Measurements from ENCODE around the gene SFSWAP.
"Not testable (repeated sequence)": the region's sequence is repeated elsewhere in the genome, so short reads cannot be mapped to it uniquely, and the experiment has no call there.

The SFSWAP gene

DNA sequence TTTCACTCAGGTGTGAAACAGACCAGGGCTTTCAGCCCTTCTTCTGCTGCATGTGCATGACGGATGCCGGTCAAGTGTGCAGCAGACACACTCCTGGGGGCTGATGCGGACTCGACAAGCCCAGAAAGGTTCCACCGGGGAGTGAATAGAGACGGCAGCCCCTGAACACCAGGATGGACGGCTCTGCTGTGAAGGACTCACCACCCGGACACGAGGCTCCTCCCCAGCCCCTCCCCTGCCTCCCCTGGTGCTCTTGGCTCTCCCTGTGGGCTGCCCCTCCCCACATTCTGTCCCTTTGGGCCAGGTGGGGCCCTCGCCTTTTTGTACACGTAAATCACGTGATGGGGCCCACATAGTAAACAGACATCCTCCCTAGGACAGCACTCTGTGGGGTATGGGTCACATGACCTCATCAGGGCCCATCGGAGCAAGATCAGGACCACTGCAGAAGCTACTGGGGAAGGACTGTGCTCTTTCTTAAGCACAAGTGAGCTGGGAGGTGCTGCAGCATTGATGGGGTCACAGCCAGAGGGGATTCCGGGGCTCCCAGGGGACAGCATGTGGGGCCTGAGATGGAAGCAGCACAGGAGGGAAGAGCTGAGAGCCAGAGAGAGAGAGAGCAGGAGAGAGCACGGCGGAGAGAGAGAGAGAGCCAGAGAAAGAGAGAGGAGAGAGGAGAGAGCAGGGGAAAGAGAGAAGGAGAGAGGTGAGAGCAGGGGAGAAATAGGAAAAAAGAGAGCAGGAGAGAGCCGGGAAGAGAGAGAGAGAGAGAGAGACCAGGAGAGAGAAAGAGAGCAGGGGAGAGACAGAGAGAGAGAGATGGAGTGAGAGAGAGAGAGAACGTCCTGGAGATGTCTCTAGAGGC lies 30.3 kb upstream of the SFSWAP start:
- FAIRE-seq: not testable (repeated sequence)

DNA sequence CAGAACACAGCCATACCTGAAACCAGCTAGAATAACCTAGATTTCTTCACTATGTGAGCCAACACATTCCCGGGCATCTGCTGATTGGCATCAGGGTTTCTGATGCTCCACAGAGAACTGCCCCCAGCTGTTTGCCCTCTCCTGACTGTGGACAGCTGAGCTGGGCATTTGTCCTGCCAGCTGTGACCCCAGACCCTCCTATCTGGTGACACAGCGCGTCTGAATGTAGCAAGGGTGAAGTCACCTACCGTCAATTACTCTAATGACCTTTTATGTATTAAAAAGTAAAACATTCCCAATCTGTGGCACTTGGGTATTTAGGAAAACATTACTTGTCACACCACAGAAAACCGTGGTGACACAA lies 29.7 kb upstream of the SFSWAP start:
- FAIRE-seq: no peak

DNA sequence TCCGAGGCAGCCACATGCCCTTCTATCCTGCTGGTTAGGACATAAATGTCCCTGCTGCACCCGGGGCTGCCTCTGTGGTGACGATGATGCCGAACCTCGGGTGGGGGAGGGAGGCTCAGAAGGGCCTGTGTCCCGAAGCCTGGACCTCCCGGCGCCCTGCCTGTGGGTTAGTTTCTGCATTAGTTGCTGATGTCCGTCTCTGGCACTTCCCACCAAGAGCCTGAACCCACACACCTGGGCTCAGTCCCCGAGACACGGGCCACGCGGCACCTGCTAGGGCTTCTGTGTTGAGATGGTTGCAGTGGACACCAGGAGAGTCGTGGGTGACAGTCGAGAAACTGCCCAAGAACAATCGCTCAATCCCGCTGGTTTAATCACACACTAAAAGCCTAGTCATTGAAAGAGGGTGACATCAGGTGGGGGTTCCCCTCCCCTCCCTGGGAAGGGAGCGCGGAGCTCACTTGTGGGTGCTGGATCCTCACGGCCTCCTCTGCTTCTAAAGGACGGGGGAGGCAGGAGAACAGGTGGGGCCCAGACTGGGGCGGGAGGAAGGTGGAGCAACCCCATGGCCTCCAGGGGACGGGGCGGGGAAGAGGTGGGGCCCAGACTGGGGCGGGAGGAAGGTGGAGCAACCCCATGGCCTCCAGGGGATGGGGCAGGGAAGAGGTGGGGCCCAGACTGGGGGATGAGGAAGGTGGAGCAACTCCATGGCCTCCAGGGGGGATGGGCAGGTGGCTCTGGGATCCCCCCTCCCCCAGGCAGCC lies 29.0 kb upstream of the SFSWAP start:
- FAIRE-seq: not testable (repeated sequence)

DNA sequence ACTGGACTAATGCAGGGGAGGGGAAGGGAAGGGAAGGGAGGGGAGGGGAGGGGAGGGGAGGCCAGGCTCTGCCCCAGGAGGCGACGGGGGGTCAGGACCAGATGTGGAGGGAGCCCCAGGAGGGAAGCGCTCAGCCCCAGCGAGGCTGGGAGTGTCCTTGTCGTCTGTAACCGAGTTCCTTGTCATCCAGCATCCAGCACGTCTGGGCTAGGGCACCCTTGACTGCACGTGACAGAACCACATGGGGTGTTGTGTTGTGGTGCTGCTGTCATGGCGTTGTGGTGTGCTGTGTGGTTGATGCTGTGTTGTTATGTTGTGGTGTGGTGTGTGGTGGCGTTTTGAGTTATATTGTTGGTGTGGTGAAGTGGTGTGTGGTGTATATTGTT lies 28.4 kb upstream of the SFSWAP start:
- FAIRE-seq: no peak

DNA sequence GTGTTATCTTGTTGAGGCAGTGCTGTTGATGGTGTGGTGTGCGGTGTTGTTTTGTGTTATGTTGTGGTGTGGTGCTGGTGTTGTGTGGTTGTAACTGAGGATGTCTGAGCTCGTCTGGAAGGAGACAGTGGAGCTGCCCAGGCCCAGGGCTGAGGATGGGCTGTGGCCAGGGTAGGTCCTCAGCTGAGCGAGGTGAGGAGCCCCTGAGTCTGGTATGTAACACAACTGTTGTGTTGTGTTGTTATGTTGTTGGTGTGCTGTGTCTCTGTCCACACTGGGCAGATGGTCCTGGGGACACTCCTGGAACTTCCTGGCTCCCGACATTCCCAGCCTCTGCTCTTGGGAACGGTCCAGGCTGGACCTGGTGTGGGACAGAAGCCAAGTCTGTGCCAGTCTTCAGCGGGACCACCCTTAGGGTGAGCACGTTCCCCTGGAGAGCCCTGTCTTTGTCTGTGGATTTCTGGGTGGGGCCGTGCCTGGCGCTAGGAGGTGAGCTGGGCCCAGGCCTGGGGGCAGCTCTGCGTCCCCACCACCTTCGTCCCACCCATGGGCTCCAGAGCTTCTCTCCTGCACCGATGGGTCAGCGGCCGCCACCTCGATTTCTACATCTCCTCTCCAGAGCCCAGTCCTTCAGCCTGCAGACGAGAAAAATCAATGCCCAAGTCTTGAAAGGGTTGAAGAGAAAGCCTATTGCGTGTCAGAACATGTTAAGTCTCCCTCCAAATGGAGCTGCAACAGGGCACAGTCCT lies 27.4 kb upstream of the SFSWAP start:
- no peak for FAIRE-seq

DNA sequence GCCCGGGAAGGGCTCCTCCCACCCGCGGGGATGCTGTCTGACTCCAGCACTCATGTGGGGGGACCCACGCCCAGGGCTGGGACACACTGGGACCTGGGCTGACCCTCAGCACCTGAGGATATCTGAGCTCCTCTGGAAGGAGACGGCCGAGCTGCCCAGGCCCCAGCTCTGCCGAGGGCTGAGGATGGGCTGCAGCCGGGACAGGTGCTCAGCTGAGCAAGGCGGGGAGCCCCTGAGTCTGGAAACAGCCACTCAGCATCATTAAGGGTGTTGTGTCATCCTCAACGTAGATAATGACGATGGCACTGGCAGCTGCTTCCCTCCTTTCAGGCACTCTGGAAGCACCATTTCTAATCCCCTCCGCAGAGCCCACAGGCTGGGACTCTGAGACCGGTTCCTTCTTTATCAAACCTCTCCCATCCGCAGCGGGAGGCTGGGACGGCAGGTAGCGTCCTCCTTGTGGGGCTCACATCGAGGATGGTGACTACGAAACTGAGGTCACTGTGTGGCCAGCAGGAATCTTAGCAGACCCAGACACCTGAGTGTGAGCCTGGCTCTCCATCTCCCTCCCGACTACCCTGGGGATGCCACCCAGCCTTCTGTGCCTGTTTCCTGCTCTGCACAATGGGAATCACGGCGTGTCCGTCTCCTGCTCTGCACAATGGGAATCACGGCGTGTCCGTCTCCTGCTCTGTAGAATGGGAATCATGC lies 26.7 kb upstream of the SFSWAP start:
- FAIRE-seq: no peak

DNA sequence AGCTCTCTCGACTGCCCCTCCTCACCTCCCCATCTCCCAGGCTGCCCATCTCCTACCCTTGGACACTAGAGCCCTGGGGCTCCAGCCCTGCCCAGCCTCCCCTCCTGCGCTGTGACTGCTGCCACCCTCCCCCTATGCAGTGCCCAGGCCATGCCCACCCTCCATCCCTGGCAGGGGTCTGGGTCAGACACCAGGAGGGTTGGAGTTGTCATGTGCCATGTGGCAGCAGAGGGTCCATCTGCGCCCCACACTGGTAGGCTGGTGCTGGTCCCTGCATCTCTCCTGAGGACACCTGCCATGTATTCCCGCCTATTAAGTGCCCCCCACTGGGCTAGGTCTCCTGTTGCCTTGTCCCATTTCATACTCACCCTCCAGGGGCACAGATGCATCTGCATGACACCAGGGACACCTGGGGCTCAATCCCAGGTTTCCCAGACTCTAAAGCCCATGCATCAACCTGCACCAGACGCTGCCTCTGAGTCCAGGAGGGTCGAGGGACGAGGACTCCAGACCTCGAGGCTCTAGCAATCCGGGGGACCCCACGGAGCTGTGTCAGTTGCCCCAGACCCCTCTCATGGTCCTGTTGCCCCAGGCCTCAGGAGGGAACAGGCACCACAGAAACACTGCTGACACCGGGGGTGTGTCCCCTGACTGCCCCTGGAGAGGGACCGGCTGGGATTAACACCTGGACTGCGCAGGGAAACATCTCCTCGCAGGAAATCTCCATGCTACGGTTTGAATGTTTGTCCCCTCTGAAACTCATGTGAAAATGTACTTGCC lies 23.4 kb upstream of the SFSWAP start:
- no peak for FAIRE-seq

DNA sequence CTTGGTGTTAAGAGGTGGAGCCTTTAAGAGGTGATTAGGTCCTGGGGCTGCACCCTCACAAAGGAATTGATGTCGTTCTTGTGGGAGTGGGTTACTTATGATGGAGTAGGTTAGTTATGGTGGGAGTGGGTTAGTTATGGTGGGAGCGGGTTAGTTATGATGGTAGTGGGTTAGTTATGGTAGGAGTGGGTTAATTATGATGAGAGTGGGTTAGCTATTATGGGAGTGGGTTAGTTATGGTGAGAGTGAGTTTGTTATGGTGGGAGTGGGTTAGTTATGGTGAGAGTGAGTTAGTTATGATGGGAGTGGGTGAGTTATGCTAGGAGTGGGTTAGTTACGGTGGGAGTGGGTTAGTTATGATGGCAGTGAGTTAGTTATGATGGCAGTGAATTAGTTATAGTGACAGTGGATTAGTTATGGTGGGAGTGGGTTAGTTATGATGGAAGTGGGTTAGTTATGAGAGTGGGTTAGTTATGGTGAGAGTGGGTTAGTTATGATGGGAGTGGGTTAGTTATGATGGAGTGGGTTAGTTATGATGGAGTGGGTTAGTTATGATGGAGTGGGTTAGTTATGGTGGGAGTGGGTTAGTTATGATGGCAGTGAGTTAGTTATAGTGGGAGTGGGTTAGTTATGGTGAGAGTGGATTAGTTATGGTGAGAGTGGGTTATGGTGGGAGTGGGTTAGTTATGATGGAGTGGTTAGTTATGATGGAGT lies 22.6 kb upstream of the SFSWAP start:
- no peak for FAIRE-seq

DNA sequence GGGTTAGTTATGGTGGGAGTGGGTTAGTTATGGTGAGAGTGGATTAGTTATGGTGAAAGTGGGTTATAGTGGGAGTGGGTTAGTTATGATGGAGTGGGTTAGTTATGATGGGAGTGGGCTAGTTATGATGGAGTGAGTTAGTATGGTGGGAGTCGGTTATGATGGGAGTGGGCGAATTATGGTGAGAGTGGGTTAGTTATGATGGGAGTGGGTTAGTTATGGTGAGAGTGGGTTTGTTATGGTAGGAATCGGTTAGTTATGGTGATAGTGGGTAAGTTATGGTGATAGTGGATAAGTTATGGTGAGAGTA lies 22.1 kb upstream of the SFSWAP start:
- no peak for FAIRE-seq

DNA sequence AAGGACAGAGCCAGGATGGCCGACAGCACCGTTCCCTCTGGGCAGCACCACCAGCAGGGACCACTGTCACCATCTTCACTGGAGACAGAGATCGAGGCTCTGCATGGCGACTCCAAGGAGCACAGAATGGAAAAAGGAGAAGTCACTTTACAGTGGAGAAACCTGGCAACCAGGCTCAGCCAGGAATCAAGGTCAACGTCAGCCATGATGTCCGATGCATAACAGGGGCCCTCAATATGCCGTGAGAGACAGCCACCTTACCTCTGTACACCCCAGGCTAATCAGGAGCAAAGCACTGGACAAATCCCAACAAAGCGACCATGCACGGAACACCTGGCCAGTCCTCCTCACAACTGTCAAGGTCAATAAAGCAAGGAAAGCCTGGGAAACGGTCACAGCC lies 20.6 kb upstream of the SFSWAP start:
- no peak for FAIRE-seq

DNA sequence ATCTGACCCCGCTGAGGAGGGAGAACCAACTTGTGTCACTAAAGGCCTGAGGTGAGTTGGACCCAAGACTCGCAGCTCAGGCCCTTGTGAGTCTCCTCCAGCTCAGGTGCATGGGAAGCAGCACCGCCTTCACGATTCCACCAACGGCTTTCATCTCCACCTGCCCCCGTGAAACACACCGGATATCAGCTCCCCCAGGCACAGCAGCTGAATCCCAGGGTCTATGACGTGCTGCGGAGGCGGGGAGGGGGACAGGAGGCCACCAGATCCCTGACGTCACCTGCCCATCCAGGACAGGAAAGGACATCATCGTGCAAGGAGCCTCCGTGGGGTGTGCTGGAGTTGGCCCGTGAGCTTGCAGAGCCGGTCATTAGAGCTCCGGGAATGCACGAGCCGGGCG lies 18.5 kb upstream of the SFSWAP start:
- FAIRE-seq: no peak

DNA sequence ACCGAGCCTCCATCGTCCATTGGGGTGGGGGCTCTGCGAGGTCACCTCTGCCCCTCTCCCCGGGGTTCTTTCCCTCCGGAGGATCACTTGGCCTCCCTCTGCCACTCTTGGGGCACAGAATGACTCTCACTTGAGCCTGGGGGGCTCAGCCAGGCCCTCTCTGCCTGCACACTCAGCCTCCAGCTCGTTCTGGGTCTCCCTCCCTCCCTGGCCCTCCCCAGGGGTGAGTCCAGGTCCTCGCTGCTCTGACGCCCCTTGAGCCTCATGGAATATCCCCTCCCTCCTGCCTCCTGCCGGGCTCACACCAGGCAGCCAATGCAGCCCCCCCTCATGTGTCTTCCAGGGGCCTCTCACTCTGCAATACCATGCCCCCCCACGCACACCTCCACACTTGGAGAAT lies 17.7 kb upstream of the SFSWAP start:
- no peak for FAIRE-seq

DNA sequence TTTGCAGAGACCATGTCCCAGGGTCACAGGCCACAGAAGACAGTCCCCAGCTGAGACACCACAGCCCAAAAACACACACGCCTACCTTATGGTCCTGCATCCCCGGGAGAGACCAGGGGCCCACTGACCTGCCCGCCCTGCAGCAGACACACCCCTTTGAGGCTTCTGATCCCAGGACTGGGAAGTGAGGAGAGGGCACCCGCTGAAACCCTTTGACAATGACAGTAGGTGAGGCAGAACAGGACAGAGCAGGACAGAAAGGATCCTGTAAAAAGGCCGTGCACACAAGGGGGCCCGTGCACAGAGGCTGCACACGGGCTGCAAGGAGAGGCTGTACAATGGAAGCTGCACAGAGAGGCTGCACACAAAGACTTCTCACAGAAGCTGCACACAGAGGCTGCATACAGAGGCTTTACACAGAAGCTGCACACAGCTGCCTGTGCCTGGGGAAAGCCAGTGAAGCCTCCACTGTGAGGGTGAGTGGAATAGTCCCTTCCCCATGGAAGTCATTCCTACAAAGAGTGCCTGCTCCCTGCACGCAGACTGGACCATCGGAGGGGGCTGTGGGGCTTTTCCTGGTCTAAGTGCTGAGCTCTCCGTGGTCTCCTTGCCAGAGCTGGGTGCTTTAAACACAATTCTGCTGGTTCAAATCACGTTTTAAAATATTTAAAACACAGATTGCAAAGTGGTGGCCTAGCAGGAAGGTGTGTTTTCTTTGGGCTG lies 16.6 kb upstream of the SFSWAP start:
- no peak for FAIRE-seq

DNA sequence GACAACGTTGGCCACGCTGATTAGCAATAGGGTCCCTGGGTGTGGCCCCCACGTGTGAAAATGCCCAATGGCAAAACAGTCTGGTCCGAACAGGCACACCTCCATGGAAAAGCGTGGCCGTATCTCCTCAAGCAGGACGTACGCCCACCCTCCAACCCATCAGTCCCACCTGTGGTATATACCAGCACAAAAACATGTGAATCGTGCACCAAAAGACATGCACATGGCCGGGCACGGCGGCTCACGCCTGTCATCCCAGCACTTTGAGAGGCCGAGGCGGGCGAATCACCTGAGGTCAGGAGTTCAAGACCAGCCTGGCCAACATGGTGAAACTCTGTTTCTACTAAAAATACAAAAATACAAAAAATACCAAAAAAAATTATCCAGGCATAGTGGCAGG lies 14.9 kb upstream of the SFSWAP start:
- no peak for FAIRE-seq

DNA sequence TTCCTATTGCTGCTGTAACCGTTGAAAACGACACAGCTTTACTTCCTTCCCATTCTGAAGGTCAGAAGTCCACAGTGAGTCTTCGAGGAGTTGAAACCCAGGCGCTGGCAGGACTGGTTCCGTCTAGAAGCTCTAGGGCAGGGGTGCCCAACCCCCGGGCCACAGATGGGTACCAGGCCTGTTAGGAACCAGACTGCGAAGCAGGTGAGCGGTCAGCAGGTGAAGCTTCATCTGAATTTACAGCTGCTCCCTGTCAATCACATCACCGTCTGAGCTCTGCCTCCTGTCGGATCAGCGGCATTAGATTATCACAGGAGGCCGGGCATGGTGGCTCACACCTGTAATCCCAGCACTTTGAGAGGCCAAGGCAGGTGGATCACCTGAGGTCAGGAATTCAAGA lies 12.6 kb upstream of the SFSWAP start:
- FAIRE-seq: no peak

DNA sequence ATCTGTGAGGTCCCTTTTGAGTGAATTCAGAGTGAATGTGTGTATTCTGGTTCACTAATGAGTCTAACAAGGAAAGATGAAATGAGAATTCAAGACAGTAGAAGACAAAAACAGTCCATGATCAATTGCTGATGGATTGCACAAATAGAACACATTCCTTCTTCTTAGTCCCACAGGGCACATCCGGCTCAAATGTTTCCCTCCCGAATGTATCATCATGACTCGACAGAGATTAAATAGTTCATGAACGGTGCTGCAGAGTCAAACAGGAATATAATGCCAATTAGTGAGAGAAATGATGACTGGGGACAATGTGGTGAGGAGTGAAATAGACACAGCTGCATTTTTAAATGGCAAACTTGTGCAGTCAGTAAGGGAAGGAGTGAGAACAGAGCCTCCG lies 11.5 kb upstream of the SFSWAP start:
- FAIRE-seq: no peak

DNA sequence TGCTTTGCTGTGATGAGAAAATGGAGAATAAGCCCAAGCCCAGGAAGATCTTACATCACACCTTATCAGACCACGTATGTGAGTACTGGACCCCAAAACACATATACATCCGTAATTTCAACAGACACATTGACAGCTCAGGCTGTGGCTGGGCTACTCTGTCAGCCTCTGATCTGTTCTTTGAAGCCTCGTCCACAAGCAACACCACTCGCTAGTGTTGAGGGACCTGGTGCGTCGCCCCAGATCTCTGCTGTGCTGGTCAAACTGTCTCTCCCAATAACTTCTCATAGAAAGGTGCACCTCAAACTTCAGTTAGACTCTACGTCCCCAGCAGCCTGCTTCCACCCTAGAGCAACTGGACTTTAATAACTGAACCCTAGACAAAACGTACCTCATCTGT lies 10.6 kb upstream of the SFSWAP start:
- no peak for FAIRE-seq

DNA sequence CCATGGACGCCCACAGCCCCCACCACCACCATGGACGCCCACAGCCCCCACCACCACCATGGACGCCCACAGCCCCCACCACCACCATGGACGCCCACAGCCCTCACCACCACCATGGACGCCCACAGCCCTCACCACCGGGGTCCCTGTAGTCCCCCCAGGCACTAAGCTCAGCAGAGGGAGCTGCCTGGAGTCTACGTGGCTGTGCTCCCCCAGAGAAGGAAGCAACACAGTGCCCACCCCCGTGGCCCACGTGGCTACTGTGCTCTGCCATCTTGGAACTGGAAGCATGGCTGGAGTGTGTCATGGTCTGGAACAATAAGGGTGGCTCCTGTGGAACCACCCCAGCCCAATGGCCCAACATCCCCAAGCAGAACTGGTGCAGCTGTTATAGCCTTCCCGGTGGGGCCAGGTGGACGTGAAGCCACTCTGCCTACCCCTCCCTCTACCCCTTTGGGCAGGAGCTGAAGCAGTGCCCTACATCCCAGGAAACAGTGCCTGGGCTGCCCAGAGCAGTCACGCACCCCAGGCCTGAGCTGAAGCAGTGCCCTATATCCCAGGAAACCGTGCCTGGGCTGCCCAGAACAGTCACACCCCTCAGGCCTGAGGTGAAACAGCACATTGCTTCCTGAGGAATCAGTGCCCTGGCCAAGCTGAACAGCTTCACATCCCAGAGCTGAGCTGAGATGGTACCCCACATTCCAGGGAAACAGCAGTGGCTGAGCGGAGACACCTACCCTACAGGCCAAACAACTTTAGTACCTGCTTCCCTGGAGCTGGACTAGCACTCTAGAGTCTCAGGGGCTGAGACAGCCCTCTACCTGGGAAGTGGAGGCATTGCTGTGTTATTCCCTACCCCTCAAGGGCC lies 9.0 kb upstream of the SFSWAP start:
- FAIRE-seq: no peak

DNA sequence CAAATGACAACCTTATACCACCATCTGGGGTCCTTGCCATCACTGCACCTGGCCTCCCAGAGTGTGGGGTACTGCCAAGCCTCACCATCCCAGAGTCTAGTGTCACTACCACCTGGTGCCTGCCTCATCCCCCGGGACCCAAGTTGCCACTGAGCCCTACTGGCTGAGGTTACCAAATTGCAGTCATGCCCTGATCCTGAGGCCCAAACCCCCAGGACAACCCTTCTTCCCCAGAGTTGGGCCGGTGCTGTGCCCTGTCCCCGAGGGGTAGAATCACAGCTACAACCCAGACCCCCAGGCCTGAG lies 8.4 kb upstream of the SFSWAP start:
- FAIRE-seq: no peak

DNA sequence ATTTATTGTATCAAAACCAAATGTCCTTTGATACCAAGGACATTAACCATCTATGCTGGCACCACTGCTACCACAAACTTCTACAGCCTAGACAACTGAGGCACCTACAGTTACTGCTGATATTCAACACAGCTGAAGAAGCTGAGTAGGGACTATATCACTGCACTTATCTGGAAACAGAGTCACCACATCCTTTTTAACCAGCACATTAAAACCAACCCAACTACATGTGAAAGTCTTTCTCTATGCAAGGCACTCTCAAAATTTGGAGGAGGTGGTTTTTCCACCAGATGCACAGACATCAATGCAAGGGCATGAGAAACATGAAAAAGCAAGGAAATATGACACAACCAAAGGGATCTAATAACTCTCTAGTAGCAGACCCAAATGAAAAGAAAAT lies 7.7 kb upstream of the SFSWAP start:
- no peak for FAIRE-seq
